Lower leg skin (tissue), 4 donors: ENCODE data around the gene ROBO1. TPM values are rescaled to one million over a fixed set of nuclear protein-coding genes. Genes with fewer than 3 reads are reported as not detected.

Experiments
- DNase-seq, 2 donors: peaks; one replicate each; pipeline ENCODE4 v3.0.0-alpha.2; 2019; ENCODE audit warnings: low spot score in 2 of 2
- H3K4me3 ChIP-seq: fragments of 200-600 bp; sonication (generic); 2 replicates; pipeline ENCODE4 v1.5.1; 2017; ENCODE audit warnings: mild to moderate bottlenecking, low read depth; ENCODE audit not compliant: poor library complexity, severe bottlenecking
- POLR2A ChIP-seq, 2 donors: fragments of 450-650 bp; IDR thresholded peaks; one replicate each; pipeline ENCODE4 v1.6.1; 2016 to 2017; ENCODE audit warnings: antibody characterized with exemption in 2 of 2, mild to moderate bottlenecking in 1 of 2, moderate library complexity in 1 of 2
- WGBS, 2 donors: methylation state at CpG; one replicate each; pipeline ENCODE4 v1.1.5; 2018; 5-methylcytosine and 5-hydroxymethylcytosine counted together
- intact Hi-C: fragments of 100-400 bp; cut with DNase I; formaldehyde crosslinking; loops from one replicate; pipeline ENCODE4 v1.15.0; 2023; ENCODE audit warnings: low total_unique reads
- total RNA-seq, 4 donors: library from RNA; depleted of rRNA; stranded (reverse); fragments of >200 nt; gene quantifications; one replicate each; pipeline ENCODE4 v1.1.0, GENCODE V29; 2016
- TF ChIP-seq, protein P1 (sequence below), 3 donors: fragments of 450-650 bp; IDR thresholded peaks; one replicate each; pipeline ENCODE4 v1.5.1; 2016; ENCODE audit warnings: antibody characterized with exemption in 3 of 3, mild to moderate bottlenecking in 3 of 3, moderate library complexity in 2 of 3

Gene ROBO1
- total RNA-seq, 4 donors from 2014 or later: 26.3 to 60.0 (median 51.0) TPM

DNA sequence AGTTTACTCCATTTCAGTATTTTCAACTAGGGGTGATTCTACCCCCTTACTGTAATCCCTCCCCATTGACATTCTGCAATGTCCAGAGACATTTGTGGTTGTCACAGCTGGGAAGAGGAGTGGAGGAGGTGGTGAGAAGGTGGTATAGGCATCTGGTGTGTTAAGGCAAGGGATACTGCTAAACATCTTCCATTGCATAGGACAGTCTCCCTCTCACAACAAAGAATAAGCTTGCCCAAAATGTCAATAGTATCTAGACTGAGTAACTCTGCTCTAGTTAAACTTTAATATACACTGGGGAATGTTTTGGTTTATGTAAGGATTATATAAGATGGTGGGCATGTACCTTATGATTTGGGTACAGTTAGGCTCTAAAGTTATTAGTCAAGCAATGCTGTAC is 737.6 kb downstream of the ROBO1 start:
- H3K4me3 ChIP-seq: no peak overlapping the region
- DNase-seq: no peak
- intact Hi-C loops: loop anchor here (5.0 kb wide), 1 partner anchor 368 kb away; no protein-coding TSS in a partner anchor
- no peak for TF ChIP-seq POLR2A (IDR thresholded peaks at IDR 0.05)
- TF ChIP-seq, protein P1, sequence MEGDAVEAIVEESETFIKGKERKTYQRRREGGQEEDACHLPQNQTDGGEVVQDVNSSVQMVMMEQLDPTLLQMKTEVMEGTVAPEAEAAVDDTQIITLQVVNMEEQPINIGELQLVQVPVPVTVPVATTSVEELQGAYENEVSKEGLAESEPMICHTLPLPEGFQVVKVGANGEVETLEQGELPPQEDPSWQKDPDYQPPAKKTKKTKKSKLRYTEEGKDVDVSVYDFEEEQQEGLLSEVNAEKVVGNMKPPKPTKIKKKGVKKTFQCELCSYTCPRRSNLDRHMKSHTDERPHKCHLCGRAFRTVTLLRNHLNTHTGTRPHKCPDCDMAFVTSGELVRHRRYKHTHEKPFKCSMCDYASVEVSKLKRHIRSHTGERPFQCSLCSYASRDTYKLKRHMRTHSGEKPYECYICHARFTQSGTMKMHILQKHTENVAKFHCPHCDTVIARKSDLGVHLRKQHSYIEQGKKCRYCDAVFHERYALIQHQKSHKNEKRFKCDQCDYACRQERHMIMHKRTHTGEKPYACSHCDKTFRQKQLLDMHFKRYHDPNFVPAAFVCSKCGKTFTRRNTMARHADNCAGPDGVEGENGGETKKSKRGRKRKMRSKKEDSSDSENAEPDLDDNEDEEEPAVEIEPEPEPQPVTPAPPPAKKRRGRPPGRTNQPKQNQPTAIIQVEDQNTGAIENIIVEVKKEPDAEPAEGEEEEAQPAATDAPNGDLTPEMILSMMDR (IDR thresholded peaks at IDR 0.05): no peak

GRCh38 chr3:79028916-79029315 is 738.9 kb downstream of the ROBO1 start:
- TF ChIP-seq POLR2A (IDR thresholded peaks at IDR 0.05): no peak
- TF ChIP-seq, protein P1 (IDR thresholded peaks at IDR 0.05): no peak
- 95 to 98% methylated on average over 1 of the region's 1 CpG for WGBS, 2 donors
- DNase-seq: no peak
- intact Hi-C loops: no loop called here
- H3K4me3 ChIP-seq: no peak overlapping the region

- no peak for DNase-seq
- WGBS, 2 donors: 75 to 92% methylated on average over 2 of the region's 2 CpGs
- H3K4me3 ChIP-seq: no peak overlapping the region
- intact Hi-C loops: no loop called here
- no peak for TF ChIP-seq POLR2A (IDR thresholded peaks at IDR 0.05)
- TF ChIP-seq, protein P1 (IDR thresholded peaks at IDR 0.05): no peak
Measured at GRCh38 chr3:79027593-79027992, 740.2 kb downstream of the ROBO1 start.

DNA sequence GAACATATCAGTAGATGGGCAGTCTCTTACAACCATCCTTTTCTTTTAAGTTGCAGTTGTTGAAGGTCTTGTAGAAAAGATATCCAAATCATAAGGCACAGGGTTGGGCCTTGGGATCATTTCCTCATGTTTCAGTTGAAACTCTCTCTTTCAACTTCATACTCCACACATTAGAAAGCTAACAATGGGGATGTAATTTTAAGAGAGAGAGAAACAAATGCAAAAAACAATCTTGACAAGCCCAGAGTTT is 747.9 kb downstream of the ROBO1 start:
- intact Hi-C loops: no loop called here
- DNase-seq: no peak
- H3K4me3 ChIP-seq: no peak overlapping the region
- TF ChIP-seq, protein P1 (IDR thresholded peaks at IDR 0.05): no peak
- no peak for TF ChIP-seq POLR2A (IDR thresholded peaks at IDR 0.05)

GRCh38 chr3:79019137-79019923 is 748.5 kb downstream of the ROBO1 start:
- H3K4me3 ChIP-seq: peak overlapping the region; percentile 74
- peak; percentile 78 to 95 for DNase-seq
- no peak for TF ChIP-seq POLR2A (IDR thresholded peaks at IDR 0.05)
- TF ChIP-seq, protein P1 (IDR thresholded peaks at IDR 0.05): no peak
- intact Hi-C loops: no loop called here
- 1% methylated on average over 25 to 34 of the region's 40 CpGs for WGBS, 2 donors

DNA sequence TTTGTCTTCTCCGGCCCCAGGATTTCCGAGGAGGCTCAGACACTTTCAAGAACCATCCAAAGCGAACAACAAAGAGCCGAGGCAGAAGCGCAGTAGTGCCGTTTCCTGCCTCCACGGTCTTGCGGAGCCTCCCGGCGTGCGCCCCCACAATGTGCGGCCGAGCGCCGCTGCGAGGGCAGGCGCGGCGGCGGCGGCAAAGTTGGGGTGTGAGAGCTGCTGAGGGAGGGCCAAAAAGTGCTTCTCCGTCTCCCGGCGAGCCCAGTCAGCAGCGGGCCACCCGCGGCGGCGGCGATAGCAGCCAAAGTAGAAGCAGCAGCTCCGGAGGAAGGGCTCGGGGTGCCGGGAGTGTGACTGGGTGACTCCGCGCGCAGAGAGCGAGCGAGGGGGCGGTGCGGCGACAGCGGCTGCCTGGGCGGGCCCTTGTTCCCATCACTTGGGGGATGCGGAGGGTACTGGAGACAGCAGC is 749.1 kb downstream of the ROBO1 start:
- H3K4me3 ChIP-seq: peak overlapping the region; percentile 74
- 1 to 2% methylated on average over 39 to 40 of the region's 44 CpGs for WGBS, 2 donors
- intact Hi-C loops: no loop called here
- peak; percentile 47 to 92 for DNase-seq
- TF ChIP-seq, protein P1 (IDR thresholded peaks at IDR 0.05): no peak
- no peak for TF ChIP-seq POLR2A (IDR thresholded peaks at IDR 0.05)
